ENCODE results near the gene CNDP2.

DNA sequence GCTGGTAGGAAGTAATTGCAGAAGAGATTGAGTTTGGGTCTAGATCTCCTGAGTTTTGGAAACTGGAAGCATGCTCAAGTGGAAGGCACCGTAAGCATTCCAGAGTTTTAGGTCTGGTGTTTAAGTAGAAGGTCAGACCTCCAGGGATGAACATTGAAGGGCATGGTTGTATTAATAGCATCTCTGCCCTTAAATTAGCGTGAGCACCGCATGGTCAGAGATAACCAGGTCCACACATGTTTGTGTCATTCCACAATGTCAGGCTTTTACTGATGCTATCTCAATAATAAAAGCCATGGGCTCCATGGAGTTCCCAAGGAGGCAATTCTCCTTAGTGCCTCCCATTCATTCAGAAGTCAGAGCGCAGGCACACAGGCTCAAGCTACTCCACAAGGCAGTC is 73.2 kb downstream of the CNDP2 start:
- TF ChIP-seq, protein P1, sequence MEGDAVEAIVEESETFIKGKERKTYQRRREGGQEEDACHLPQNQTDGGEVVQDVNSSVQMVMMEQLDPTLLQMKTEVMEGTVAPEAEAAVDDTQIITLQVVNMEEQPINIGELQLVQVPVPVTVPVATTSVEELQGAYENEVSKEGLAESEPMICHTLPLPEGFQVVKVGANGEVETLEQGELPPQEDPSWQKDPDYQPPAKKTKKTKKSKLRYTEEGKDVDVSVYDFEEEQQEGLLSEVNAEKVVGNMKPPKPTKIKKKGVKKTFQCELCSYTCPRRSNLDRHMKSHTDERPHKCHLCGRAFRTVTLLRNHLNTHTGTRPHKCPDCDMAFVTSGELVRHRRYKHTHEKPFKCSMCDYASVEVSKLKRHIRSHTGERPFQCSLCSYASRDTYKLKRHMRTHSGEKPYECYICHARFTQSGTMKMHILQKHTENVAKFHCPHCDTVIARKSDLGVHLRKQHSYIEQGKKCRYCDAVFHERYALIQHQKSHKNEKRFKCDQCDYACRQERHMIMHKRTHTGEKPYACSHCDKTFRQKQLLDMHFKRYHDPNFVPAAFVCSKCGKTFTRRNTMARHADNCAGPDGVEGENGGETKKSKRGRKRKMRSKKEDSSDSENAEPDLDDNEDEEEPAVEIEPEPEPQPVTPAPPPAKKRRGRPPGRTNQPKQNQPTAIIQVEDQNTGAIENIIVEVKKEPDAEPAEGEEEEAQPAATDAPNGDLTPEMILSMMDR (IDR thresholded peaks at IDR 0.05) = no peak
- TF ChIP-seq POLR2A (IDR thresholded peaks at IDR 0.05) = no peak

Data from vagina (tissue), 2 donors.